Subcutaneous adipose tissue (tissue), 4 donors: ENCODE measurements around the gene TGM5. TPM values are rescaled to one million over a fixed set of nuclear protein-coding genes. Genes with fewer than 3 reads are reported as not detected.

Source experiments
- CTCF ChIP-seq: fragments of 450-650 bp; IDR thresholded peaks from one replicate; pipeline ENCODE4 v1.5.1; 2016; ENCODE audit warnings: low read depth, mild to moderate bottlenecking, control low read depth, antibody characterized with exemption, moderate library complexity
- small RNA-seq: library from RNA; depleted of rRNA; stranded (forward); fragments of <200 nt; gene quantifications from one replicate; pipeline ENCODE3, GENCODE V24; 2016
- total RNA-seq, 4 donors: library from RNA; depleted of rRNA; stranded (reverse); fragments of >200 nt; gene quantifications; one replicate each; pipeline ENCODE4 v1.1.0, GENCODE V29; 2016

Gene TGM5
- total RNA-seq, 4 donors from 2014 or later: 0.22 to 4.7 (median 1.0) TPM; not detected in 1

- no peak for TF ChIP-seq CTCF
Observed at GRCh38 chr15:43189296-43189695, 77.4 kb downstream of the TGM5 start.

- no peak for TF ChIP-seq CTCF
Observed at GRCh38 chr15:43187544-43188155, 79.1 kb downstream of the TGM5 start.

GRCh38 chr15:43186003-43186353 is 80.8 kb downstream of the TGM5 start:
- TF ChIP-seq CTCF: no peak

- TF ChIP-seq CTCF: no peak
Observed at GRCh38 chr15:43185157-43186002, 81.3 kb downstream of the TGM5 start, which contains the start of gene CCNDBP1. CCNDBP1 (plus strand) TSS chr15:43185403; CDS start chr15:43185499, 96 bp downstream.

GRCh38 chr15:43184407-43185124 is 82.2 kb downstream of the TGM5 start:
- TF ChIP-seq CTCF: no peak

GRCh38 chr15:43183270-43183669 is 83.5 kb downstream of the TGM5 start:
- no peak for TF ChIP-seq CTCF

Small RNA genes lying within 50 kb of the gene (small RNA-seq; reads per million reads assigned to genes)
- 0.49 reads per million for gene RF00019

Other genes starting within 250 kb of the TGM5 start
- 10 to 100 TPM; 32.6 to 57.4 (median 39.3) TPM for gene UBR1, start 160.9 kb downstream of the TGM5 start, total RNA-seq
- gene TMEM62, start 133.3 kb downstream of the TGM5 start, total RNA-seq: 10 to 100 TPM; 28.7 to 39.4 (median 37.1) TPM
- gene CCNDBP1, start 81.5 kb downstream of the TGM5 start, total RNA-seq: 100 to 1,000 TPM; 121 to 201 (median 130) TPM
- 10 to 100 TPM in 1 of 4 donors, 1 to 10 TPM in 3; 1.5 to 11.1 (median 2.2) TPM for gene EPB42, start 45.9 kb downstream of the TGM5 start, total RNA-seq
- gene TGM7, start 35.3 kb upstream of the TGM5 start, total RNA-seq: not detected
- 1 to 10 TPM; 2.8 to 5.5 (median 3.2) TPM for gene LCMT2, start 63.6 kb upstream of the TGM5 start, total RNA-seq
- 10 to 100 TPM; 13.6 to 20.7 (median 19.7) TPM for gene ZSCAN29, start 104.1 kb upstream of the TGM5 start, total RNA-seq
- 10 to 100 TPM; 10.8 to 14.0 (median 12.1) TPM for gene TUBGCP4, start 104.2 kb upstream of the TGM5 start, total RNA-seq
- gene TP53BP1, start 226.2 kb upstream of the TGM5 start, total RNA-seq: 10 to 100 TPM; 29.3 to 49.5 (median 40.2) TPM